ENCODE results near the gene DUSP15.
"Not testable (repeated sequence)": the region's sequence is repeated elsewhere in the genome, so short reads cannot be mapped to it uniquely, and the experiment has no call there.

Gene DUSP15

DNA sequence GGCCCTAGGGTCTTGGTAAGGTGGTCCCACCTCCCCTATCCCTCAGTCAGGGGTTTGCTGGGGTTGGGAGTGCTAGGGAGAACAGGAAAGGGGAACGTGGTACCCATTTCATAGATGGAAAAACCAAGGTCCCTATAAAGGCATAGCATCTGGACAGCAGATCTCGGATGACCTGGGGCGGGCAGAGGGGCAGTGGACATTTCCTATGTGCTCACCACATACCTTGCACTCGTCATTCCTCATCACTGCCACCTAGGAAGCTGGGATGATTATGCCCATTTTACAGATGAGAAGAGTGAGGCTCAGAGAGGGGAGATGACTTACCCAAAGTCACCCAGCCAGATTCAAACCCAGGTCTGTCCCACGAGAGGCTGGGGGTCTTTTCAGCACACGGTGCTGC is 39.1 kb downstream of the DUSP15 start:
- no peaks in the 10 kb centered on the region for H3K9me3 ChIP-seq (ENCODE audit: control insufficient read depth, insufficient read depth, low read length)
- no peaks in the 10 kb centered on the region for H3K27me3 ChIP-seq (ENCODE audit: control insufficient read depth, low read length)
- no peak overlapping the region for H3K4me2 ChIP-seq (ENCODE audit: low read length)
- H3K79me2 ChIP-seq (ENCODE audit: control insufficient read depth, low read length): no peaks in the 10 kb centered on the region
- H3K4me3 ChIP-seq (ENCODE audit: low read length): no peak overlapping the region
- H3K9me2 ChIP-seq (replicated peaks; ENCODE audit: control insufficient read depth, low read length): no peaks in the 10 kb centered on the region
- H4K20me1 ChIP-seq (ENCODE audit: control insufficient read depth, insufficient read depth, low read depth, low read length): no peaks in the 10 kb centered on the region; the same call in 1 of the 2 replicates
- no peak overlapping the region for H3K27ac ChIP-seq (ENCODE audit: low read depth, low read length)
- H3K36me3 ChIP-seq (ENCODE audit: control insufficient read depth, low read length): no peaks in the 10 kb centered on the region
- TF ChIP-seq, protein P1, sequence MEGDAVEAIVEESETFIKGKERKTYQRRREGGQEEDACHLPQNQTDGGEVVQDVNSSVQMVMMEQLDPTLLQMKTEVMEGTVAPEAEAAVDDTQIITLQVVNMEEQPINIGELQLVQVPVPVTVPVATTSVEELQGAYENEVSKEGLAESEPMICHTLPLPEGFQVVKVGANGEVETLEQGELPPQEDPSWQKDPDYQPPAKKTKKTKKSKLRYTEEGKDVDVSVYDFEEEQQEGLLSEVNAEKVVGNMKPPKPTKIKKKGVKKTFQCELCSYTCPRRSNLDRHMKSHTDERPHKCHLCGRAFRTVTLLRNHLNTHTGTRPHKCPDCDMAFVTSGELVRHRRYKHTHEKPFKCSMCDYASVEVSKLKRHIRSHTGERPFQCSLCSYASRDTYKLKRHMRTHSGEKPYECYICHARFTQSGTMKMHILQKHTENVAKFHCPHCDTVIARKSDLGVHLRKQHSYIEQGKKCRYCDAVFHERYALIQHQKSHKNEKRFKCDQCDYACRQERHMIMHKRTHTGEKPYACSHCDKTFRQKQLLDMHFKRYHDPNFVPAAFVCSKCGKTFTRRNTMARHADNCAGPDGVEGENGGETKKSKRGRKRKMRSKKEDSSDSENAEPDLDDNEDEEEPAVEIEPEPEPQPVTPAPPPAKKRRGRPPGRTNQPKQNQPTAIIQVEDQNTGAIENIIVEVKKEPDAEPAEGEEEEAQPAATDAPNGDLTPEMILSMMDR (IDR thresholded peaks at IDR 0.05; ENCODE audit: low read depth, low read length, poor library complexity, severe bottlenecking): no peak
- TF ChIP-seq EZH2phosphoT487 (IDR thresholded peaks at IDR 0.05; ENCODE audit: borderline replicate concordance, low read length): no peak
- no peaks in the 10 kb centered on the region for H3F3A ChIP-seq (ENCODE audit: control insufficient read depth, insufficient read depth)
- H3K4me1 ChIP-seq (ENCODE audit: control insufficient read depth, low read length): no peaks in the 10 kb centered on the region

DNA sequence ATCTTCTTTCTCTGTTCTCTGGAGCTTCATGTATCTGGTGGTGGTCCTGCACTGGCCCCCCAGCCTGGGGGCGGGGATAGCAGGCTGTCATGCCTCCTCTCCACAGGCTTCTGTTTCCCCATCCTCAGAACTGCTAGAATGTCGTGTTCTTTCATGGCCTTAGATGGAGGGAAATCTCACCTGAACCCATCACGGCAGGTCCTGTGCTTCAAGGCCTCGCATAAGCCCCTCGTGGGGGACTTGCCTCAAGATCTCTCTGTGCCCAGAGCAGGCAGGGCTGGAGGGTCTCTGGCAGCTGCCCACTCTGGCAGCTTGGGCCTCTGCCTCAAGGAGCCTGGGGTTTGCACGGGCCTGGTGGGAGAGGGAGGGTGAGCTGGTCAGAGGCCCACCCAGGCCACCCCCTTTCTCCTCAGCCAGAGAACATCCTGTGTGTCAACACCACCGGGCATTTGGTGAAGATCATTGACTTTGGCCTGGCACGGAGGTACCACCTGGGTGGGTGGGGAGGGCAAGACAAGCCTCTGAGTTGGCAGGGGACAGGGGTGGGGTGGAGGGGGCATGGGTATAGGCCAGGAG is 39.8 kb downstream of the DUSP15 start:
- TF ChIP-seq, protein P1 (IDR thresholded peaks at IDR 0.05; ENCODE audit: low read depth, low read length, poor library complexity, severe bottlenecking): no peak
- TF ChIP-seq EZH2phosphoT487 (IDR thresholded peaks at IDR 0.05; ENCODE audit: borderline replicate concordance, low read length): no peak
- Histone ChIP-seq H3K4me1 (ENCODE audit: control insufficient read depth, low read length) (no peaks in the 10 kb centered on the region), H3K27ac (ENCODE audit: low read depth, low read length) (no peak overlapping the region), H3K36me3 (ENCODE audit: control insufficient read depth, low read length) (no peaks in the 10 kb centered on the region), H3K4me2 (ENCODE audit: low read length) (no peak overlapping the region), H3K27me3 (ENCODE audit: control insufficient read depth, low read length) (no peaks in the 10 kb centered on the region), H3K4me3 (ENCODE audit: low read length) (no peak overlapping the region), H3K9me2 (replicated peaks; ENCODE audit: control insufficient read depth, low read length) (no peaks in the 10 kb centered on the region), H4K20me1 (ENCODE audit: control insufficient read depth, insufficient read depth, low read depth, low read length) (no peaks in the 10 kb centered on the region; the same call in 1 of the 2 replicates), H3F3A (ENCODE audit: control insufficient read depth, insufficient read depth) (no peaks in the 10 kb centered on the region), H3K79me2 (ENCODE audit: control insufficient read depth, low read length) (no peaks in the 10 kb centered on the region), H3K9me3 (ENCODE audit: control insufficient read depth, insufficient read depth, low read length) (no peaks in the 10 kb centered on the region)

DNA sequence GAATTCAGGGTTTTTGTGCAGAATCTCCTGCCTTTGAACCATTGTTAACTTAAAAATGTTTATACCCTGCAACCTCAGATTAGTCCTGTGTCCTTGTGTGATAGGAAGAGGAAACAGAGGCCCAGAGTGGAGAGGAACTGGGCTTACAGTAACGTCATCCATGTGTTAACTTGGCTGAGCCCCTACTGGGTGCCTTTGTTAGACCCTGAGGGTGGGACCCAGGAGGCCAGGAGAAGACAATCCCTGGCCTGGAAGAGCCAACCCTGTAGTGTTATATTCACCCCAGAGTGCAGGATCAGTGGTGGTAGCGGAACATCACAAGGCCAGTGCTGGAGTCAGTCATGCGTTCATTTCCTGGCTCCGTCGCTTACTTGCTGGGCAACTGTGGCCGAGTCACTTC is 40.6 kb downstream of the DUSP15 start:
- H3K9me3 ChIP-seq (ENCODE audit: control insufficient read depth, insufficient read depth, low read length): no peaks in the 10 kb centered on the region
- no peak overlapping the region for H3K27ac ChIP-seq (ENCODE audit: low read depth, low read length)
- no peaks in the 10 kb centered on the region; the same call in 1 of the 2 replicates for H4K20me1 ChIP-seq (ENCODE audit: control insufficient read depth, insufficient read depth, low read depth, low read length)
- H3K36me3 ChIP-seq (ENCODE audit: control insufficient read depth, low read length): no peaks in the 10 kb centered on the region
- H3K4me3 ChIP-seq (ENCODE audit: low read length): no peak overlapping the region
- no peak for TF ChIP-seq EZH2phosphoT487 (IDR thresholded peaks at IDR 0.05; ENCODE audit: borderline replicate concordance, low read length)
- TF ChIP-seq, protein P1 (IDR thresholded peaks at IDR 0.05; ENCODE audit: low read depth, low read length, poor library complexity, severe bottlenecking): no peak
- H3K4me1 ChIP-seq (ENCODE audit: control insufficient read depth, low read length): no peaks in the 10 kb centered on the region
- no peaks in the 10 kb centered on the region for H3K27me3 ChIP-seq (ENCODE audit: control insufficient read depth, low read length)
- H3F3A ChIP-seq (ENCODE audit: control insufficient read depth, insufficient read depth): no peaks in the 10 kb centered on the region
- H3K4me2 ChIP-seq (ENCODE audit: low read length): no peak overlapping the region
- no peaks in the 10 kb centered on the region for H3K79me2 ChIP-seq (ENCODE audit: control insufficient read depth, low read length)
- H3K9me2 ChIP-seq (replicated peaks; ENCODE audit: control insufficient read depth, low read length): no peaks in the 10 kb centered on the region

DNA sequence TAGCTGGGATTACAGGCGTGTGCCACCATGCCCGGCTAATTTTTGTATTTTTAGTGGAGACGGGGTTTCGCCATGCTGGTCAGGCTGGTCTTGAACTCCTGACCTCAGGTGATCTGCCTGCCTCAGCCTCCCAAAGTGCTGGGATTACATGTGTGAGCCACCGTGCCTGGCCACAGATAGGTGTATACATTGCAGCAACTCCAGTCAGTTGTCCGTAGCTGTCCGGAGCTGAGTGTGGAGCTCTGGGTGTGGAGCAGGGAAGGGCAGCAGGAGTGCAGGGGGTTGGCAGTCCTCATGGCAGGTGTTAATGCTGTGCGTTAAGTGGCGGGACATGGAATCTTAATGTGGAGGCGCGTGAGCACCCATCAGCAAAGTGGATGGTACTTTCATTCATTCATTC is 42.3 kb downstream of the DUSP15 start:
- H3K36me3 ChIP-seq (ENCODE audit: control insufficient read depth, low read length); H3K9me2 ChIP-seq (replicated peaks; ENCODE audit: control insufficient read depth, low read length); H3F3A ChIP-seq (ENCODE audit: control insufficient read depth, insufficient read depth); H3K27ac ChIP-seq (ENCODE audit: low read depth, low read length); H4K20me1 ChIP-seq (ENCODE audit: control insufficient read depth, insufficient read depth, low read depth, low read length); H3K4me2 ChIP-seq (ENCODE audit: low read length); H3K9me3 ChIP-seq (ENCODE audit: control insufficient read depth, insufficient read depth, low read length); H3K4me1 ChIP-seq (ENCODE audit: control insufficient read depth, low read length); H3K27me3 ChIP-seq (ENCODE audit: control insufficient read depth, low read length); H3K4me3 ChIP-seq (ENCODE audit: low read length); H3K79me2 ChIP-seq (ENCODE audit: control insufficient read depth, low read length): not testable (repeated sequence)

Data from DOHH2 (cell line).